ACHN (cell line): Measurements from ENCODE around the gene ATRNL1.

Source experiments
- DNase-seq: peaks from one replicate; pipeline ENCODE4 v3.0.0-alpha.2; 2015
- in situ Hi-C: cut with HindIII; loops from 2 replicates; pipeline ENCODE4 v1.10.0; 2017; ENCODE audit warnings: low sequenced_read_pairs, low pct_ligation_motif_present, low pct_unique_long_range_greater_than_20kb

Gene ATRNL1

GRCh38 chr10:115883372-115883771, 790.2 kb downstream of the ATRNL1 start:
- no peak for DNase-seq
- in situ Hi-C loops, result no loop called here

- in situ Hi-C loops, result no loop called here
- DNase-seq, result no peak
These were observed 791.2 kb downstream of the ATRNL1 start for GRCh38 chr10:115884331-115884730.

DNA sequence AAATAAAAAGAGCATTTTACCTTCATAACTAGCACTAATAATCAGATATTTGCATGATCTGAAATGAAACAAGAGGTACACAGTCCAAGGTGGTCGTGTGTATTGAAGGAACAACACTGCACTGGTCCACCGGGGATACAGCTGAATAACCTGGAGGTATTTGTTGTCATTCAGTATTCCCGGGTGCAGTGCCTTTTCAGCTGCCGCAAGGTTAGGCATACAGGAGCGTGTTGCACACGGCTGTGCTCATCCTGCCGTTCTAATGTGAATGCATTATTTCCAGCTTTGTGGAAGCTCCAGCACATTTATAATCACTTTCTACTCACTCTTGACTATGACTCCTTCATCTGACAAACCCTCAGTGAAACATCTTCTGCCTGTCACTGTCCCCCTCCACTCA, 802.0 kb downstream of the ATRNL1 start:
- no peak for DNase-seq
- in situ Hi-C loops, result no loop called here

DNA sequence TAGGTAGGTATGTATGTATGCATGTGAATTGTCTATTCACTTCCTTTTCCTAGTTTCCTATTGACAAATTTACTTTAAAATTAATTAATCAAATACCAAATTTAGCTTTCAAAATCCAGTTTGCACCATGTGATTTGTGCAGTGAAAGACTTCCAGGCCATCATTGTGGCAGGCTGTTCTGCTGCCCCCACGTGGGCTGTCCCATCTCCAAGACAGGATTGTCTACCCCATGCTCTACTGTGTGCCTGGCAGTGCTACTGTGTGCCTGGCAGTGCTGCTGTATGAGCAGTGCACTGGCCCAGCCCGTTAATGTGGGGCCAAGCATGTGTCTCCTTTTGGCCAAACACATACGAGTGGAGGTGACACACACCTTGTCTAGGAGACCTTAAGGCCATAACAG, 805.1 kb downstream of the ATRNL1 start:
- in situ Hi-C loops, result no loop called here
- no peak for DNase-seq

DNA sequence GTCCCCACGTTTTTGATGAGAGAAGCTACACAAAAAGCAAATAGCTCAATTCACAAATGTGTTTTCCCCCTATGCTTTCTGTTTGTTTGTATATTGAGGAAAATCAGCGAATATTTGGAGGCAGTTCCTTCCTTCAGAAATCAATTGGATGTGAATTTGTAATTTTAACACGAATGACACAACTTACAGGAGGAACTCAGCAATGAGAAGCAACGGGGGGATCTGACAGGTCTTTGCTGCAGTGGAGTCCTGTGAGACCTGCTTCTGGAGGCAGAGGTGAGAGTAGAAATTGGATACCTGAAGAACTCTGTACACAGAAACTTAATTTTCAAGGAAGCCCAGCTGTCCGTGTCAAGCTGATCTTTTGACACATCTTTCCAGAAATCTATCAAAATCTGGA, 809.4 kb downstream of the ATRNL1 start:
- in situ Hi-C loops, result no loop called here
- no peak for DNase-seq

- in situ Hi-C loops, result no loop called here
- no peak for DNase-seq
These were observed 810.0 kb downstream of the ATRNL1 start for GRCh38 chr10:115903207-115903606.

GRCh38 chr10:115903845-115904244, 810.7 kb downstream of the ATRNL1 start:
- in situ Hi-C loops, result no loop called here
- DNase-seq, result no peak

DNA sequence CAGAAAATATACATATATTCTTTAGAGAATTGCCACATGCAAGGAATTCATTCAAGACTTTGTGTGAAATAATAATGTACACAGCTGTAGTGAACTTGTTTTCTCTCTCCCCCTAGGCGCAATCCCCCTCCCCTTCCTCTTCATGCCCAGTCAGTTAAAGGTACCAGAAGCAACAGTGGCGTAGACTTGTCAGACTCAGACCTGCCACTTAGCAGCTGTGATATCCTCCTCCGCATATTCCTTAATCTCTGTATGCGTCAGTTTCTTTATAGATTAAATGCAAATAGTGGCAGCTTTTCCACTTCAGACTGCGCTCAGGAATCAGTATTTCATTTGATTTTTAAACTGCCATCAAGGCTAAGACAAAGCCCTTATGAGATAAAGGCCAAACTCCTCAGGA, 815.9 kb downstream of the ATRNL1 start:
- DNase-seq, result no peak
- in situ Hi-C loops, result no loop called here

DNA sequence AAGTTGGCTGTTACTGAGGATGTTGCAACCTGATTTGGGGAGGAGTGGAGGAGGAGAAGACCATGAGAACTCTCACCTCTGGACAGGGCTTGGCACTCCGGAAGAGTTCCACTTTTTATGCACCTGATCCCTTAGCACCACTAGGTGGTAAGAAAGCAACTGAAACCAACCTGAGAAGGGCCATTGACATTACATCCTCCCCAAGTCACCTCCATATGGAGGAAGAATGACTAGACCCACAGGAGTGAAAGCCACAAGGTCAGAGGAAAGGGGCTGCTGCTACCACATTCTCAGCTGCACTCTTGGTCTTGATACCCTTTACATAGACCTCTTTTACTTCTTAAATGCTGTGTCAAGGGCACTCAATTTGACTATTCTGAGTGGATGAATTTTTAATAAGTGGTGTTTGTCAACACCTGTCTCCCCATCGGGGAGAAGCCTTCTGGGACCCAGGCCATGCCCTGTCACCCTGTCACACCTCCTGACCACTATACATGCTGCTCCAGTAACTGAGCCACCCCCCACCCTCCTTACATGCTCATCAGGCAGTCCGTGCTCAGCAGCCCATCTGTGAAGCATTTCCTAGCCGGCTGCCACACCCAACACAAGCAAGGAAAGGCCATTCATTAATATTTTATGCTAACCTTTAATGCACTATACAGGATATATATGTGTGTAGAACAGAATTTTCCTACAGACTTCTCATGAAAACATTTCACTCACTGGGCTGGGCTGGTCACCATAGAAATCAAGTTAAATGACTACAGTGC, 817.0 kb downstream of the ATRNL1 start:
- in situ Hi-C loops, result no loop called here
- DNase-seq, result no peak

DNA sequence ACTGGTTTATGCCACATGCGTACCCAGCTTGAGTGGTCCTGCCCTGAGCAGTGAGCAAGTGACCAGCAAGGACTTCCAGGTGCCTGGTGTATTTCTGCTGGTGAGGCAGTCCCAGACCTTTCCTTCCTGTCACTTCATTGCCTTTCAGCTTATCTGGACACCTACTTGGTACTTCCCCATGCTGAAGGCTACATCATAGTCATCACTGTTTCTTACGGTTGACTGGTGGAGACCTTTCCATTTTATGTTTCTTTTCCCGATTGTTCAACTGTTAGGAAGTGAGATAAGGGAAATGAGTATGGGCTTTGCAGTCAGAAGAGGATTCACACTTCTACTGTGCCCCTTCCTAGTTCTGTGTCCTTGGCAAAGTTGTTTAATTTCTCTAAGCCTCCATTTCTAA, 821.3 kb downstream of the ATRNL1 start:
- DNase-seq, result no peak
- in situ Hi-C loops, result no loop called here

DNA sequence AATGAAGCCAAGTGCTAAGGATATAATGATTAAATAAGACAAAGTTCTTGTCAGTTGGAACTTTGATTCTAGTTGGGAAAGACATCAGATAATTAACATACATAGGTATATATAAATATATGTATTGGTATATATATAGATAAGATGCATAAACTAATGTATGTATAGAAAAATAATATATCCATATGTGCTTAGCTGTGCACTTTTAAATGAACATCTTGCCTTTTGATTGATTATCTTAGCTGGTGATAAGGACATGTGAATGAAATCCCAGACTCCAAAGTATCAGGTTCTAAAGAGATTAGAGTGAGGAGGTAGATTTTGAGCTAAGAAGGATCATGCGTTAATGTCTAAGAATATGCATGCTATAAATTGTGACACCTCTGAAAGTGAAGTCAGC, 822.3 kb downstream of the ATRNL1 start:
- DNase-seq, result no peak
- in situ Hi-C loops, result no loop called here

GRCh38 chr10:115918812-115919211, 825.6 kb downstream of the ATRNL1 start:
- DNase-seq, result no peak
- in situ Hi-C loops, result no loop called here

DNA sequence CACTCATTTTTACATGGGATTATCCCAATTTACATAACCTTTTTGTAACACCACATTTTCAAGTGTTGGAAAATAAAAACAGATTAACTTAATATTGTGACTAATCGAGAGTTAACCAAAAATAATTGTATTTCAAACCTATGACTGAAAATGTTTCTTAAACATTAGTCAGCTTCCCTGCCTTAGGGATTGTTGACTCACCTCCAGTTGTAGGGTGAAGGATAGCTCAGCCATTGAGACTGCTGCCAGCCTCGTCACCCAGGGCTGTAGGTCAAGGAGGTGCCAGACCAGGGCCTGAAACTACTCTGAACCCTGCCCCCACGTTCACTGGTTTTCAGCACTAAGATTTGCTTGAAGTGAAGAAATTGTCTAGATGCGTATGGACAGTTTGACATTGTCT, 828.6 kb downstream of the ATRNL1 start:
- no peak for DNase-seq
- in situ Hi-C loops, result no loop called here

- no peak for DNase-seq
- in situ Hi-C loops, result no loop called here
These were observed 838.1 kb downstream of the ATRNL1 start for GRCh38 chr10:115931309-115931708.

DNA sequence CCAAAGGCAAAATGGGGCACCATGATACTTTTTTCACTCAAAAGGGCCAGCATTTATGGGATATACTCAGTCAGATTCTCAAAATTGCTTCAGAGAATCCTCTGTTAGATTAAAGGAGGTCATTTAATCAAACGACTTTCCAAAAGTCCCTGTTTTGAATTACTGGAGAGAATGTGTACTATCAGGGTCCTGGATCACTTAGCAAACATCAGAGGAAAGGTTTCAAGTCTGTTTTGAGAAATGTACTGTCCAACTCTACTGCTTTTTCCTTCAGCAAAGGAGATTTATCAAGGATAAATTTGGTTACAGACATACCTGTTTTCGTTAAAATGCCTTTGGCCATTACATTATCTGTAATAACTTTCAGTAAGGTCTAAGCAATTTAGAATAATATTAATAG, 838.9 kb downstream of the ATRNL1 start:
- in situ Hi-C loops, result no loop called here
- no peak for DNase-seq

DNA sequence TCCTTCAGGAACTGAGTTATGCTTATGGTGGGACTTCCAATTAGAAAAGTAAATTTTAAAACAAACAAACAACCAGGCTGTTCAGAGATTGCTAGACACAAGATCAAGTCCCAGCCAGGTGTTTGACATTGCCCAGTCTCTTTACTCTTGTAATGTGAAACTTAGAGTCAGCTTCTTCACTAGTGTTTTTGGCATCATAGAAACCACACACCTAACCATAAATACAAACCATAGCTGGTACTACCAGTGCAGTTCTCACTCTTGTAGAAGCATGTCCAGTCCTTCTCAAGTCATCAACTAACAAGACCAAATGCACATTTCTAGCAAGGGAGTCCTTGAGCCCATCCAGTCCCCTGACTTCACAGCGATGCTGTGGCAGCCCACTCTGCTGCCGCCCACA, 839.9 kb downstream of the ATRNL1 start:
- no peak for DNase-seq
- in situ Hi-C loops, result no loop called here

GRCh38 chr10:115935731-115936130, 842.6 kb downstream of the ATRNL1 start:
- DNase-seq, result no peak
- in situ Hi-C loops, result no loop called here

GRCh38 chr10:115936926-115937767, 844.0 kb downstream of the ATRNL1 start:
- in situ Hi-C loops, result no loop called here
- peak; percentile 91 for DNase-seq

DNA sequence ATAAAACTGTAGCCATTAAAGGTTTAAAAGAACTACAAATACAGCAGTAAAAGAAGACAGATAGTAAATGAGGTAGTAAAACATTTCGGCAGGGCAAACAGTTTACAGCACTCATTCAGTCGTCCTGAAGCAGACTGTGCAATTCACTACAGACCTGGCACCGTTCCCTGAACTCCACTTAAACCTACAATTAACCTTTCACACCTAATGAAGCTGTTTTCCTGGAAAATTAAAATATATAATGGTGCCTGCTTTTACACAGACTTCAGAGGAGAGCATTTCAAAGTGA, 844.5 kb downstream of the ATRNL1 start:
- in situ Hi-C loops, result no loop called here
- DNase-seq, result peak; percentile 43
